ENCODE measurements around the gene BTLA. TPM values are rescaled to one million over a fixed set of nuclear protein-coding genes. Genes with fewer than 3 reads are reported as not detected.

The BTLA gene
- total and polyA plus RNA-seq, 10 of the 15 experiments (the other 5 are each of a cell fraction or from before 2014, with no cell fraction given) = 55.4 to 134 (median 84.2) TPM

GRCh38 chr3:112546216-112546759, 47.0 kb upstream of the BTLA start:
- H3K36me3 ChIP-seq (ENCODE audit: control insufficient read depth in 2 of 2, insufficient read depth in 2 of 2, low read length in 1 of 2) = peaks cover 0 to 36% of the 10 kb centered on the region in 2 experiments; a peak in 3 of 4 replicates
- H3K9ac ChIP-seq (ENCODE audit: control insufficient read depth, insufficient read depth, low read length) = no peak overlapping the region
- no peak overlapping the region for H3K4me2 ChIP-seq (ENCODE audit: control insufficient read depth, insufficient read depth)
- no TSS peak for BruUV-seq (replicated peaks)
- SMC1A ChIA-PET (ENCODE audit: uncharacterized antibody, unreplicated experiment) = interaction anchor here (4.6 kb wide), 1 partner anchor 7 kb away, joined by 45 read pairs; no protein-coding TSS in a partner anchor
- H2AFZ ChIP-seq (ENCODE audit: control insufficient read depth, low read depth, low read length) = no peak overlapping the region
- RAD21 ChIA-PET (ENCODE audit: unreplicated experiment) = no interaction called here
- 96% methylated on average over 5 of the region's 5 CpGs for WGBS (ENCODE audit: insufficient coverage, insufficient replicate concordance, low lambda C conversion rate, missing lambda C conversion rate)
- no peaks in the 10 kb centered on the region for H3K9me3 ChIP-seq (replicated peaks; ENCODE audit: control insufficient read depth, insufficient read depth, low read length)
- no peak for ATAC-seq
- FAIRE-seq = no peak
- DNase-seq (ENCODE audit: low read depth, low spot score) = no peak
- TF ChIP-seq RELB (IDR thresholded peaks at IDR 0.05; ENCODE audit: low read depth) (no peak), E4F1 (IDR thresholded peaks at IDR 0.05; ENCODE audit: borderline replicate concordance, partially characterized antibody) (no peak), FOXK2 (IDR thresholded peaks at IDR 0.05) (no peak), ATF2 (IDR thresholded peaks at IDR 0.05; ENCODE audit: low read length) (no peak), ZNF207 (IDR thresholded peaks at IDR 0.05; ENCODE audit: borderline replicate concordance) (no peak), MYC (IDR thresholded peaks at IDR 0.05; ENCODE audit: insufficient read depth, insufficient read length, insufficient replicate concordance, low read length, severe bottlenecking) (no peak), FOXM1 (IDR thresholded peaks at IDR 0.05; ENCODE audit: low read depth, low read length) (no peak)
- H3K27ac ChIP-seq (ENCODE audit: control insufficient read depth, insufficient read depth) = no peak overlapping the region
- no peaks in the 10 kb centered on the region for H3K27me3 ChIP-seq (replicated peaks in 1 of 2; ENCODE audit: control insufficient read depth in 2 of 2, insufficient read depth in 2 of 2, low read length in 1 of 2)
- intact Hi-C loops (cut with micrococcal nuclease; ENCODE audit: unreplicated experiment) = no loop called here
- in situ Hi-C loops (cut with MboI) = no loop called here
- CTCF ChIA-PET = no interaction called here
- H3K4me1 ChIP-seq (ENCODE audit: control insufficient read depth, insufficient read depth, low read length) = peaks cover under 1% of the 10 kb centered on the region; the same call in 1 of the 2 replicates
- no peaks in the 10 kb centered on the region for H4K20me1 ChIP-seq (ENCODE audit: control insufficient read depth, insufficient read depth)
- H3K79me2 ChIP-seq (ENCODE audit: control insufficient read depth, insufficient read depth, low read length) = peaks cover 7% of the 10 kb centered on the region
- no peak overlapping the region for H3K4me3 ChIP-seq
- POLR2A ChIA-PET = no interaction called here
